ENCODE measurements around the gene CLIC5.

The CLIC5 gene

GRCh38 chr6:45880676-45881075, 135.0 kb downstream of the CLIC5 start:
- Histone ChIP-seq H3K9me3 (ENCODE audit: control insufficient read depth, low read length) (no peaks in the 10 kb centered on the region), H3K4me1 (ENCODE audit: control insufficient read depth, insufficient read depth, low read length) (no peaks in the 10 kb centered on the region), H3K27me3 (ENCODE audit: control insufficient read depth, insufficient read depth, low read length, poor library complexity, severe bottlenecking) (no peaks in the 10 kb centered on the region), H3K4me3 (ENCODE audit: insufficient read depth, low read depth, low read length) (no peak overlapping the region), H3K27ac (ENCODE audit: insufficient read depth, low read depth, low read length, poor library complexity, severe bottlenecking) (no peak overlapping the region), H3K36me3 (ENCODE audit: control insufficient read depth, insufficient read depth, low read length) (no peaks in the 10 kb centered on the region)
- 91 to 92% methylated on average over 6 of the region's 6 CpGs for WGBS, 2 experiments

- Histone ChIP-seq H3K27ac (ENCODE audit: insufficient read depth, low read depth, low read length, poor library complexity, severe bottlenecking) (peak overlapping the region; percentile 56), H3K4me3 (ENCODE audit: insufficient read depth, low read depth, low read length) (no peak overlapping the region), H3K4me1 (ENCODE audit: control insufficient read depth, insufficient read depth, low read length) (no peaks in the 10 kb centered on the region), H3K27me3 (ENCODE audit: control insufficient read depth, insufficient read depth, low read length, poor library complexity, severe bottlenecking) (no peaks in the 10 kb centered on the region), H3K9me3 (ENCODE audit: control insufficient read depth, low read length) (no peaks in the 10 kb centered on the region), H3K36me3 (ENCODE audit: control insufficient read depth, insufficient read depth, low read length) (no peaks in the 10 kb centered on the region)
- WGBS, 2 experiments: 79% methylated on average over 5 of the region's 5 CpGs
Measured at GRCh38 chr6:45880159-45880558, 135.5 kb downstream of the CLIC5 start.

GRCh38 chr6:45877970-45878590, 137.6 kb downstream of the CLIC5 start:
- H3K27ac ChIP-seq (ENCODE audit: insufficient read depth, low read depth, low read length, poor library complexity, severe bottlenecking): no peak overlapping the region
- no peaks in the 10 kb centered on the region for H3K27me3 ChIP-seq (ENCODE audit: control insufficient read depth, insufficient read depth, low read length, poor library complexity, severe bottlenecking)
- H3K36me3 ChIP-seq (ENCODE audit: control insufficient read depth, insufficient read depth, low read length): no peaks in the 10 kb centered on the region
- WGBS, 2 experiments: 78 to 79% methylated on average over 5 of the region's 5 CpGs
- no peaks in the 10 kb centered on the region for H3K9me3 ChIP-seq (ENCODE audit: control insufficient read depth, low read length)
- no peak overlapping the region for H3K4me3 ChIP-seq (ENCODE audit: insufficient read depth, low read depth, low read length)
- H3K4me1 ChIP-seq (ENCODE audit: control insufficient read depth, insufficient read depth, low read length): no peaks in the 10 kb centered on the region

GRCh38 chr6:45872827-45873365, 142.8 kb downstream of the CLIC5 start:
- H3K27me3 ChIP-seq (ENCODE audit: control insufficient read depth, insufficient read depth, low read length, poor library complexity, severe bottlenecking): no peaks in the 10 kb centered on the region
- no peaks in the 10 kb centered on the region for H3K9me3 ChIP-seq (ENCODE audit: control insufficient read depth, low read length)
- no peaks in the 10 kb centered on the region for H3K4me1 ChIP-seq (ENCODE audit: control insufficient read depth, insufficient read depth, low read length)
- H3K27ac ChIP-seq (ENCODE audit: insufficient read depth, low read depth, low read length, poor library complexity, severe bottlenecking): no peak overlapping the region
- 92 to 93% methylated on average over 7 of the region's 7 CpGs for WGBS, 2 experiments
- H3K36me3 ChIP-seq (ENCODE audit: control insufficient read depth, insufficient read depth, low read length): no peaks in the 10 kb centered on the region
- no peak overlapping the region for H3K4me3 ChIP-seq (ENCODE audit: insufficient read depth, low read depth, low read length)

GRCh38 chr6:45870531-45870930, 145.1 kb downstream of the CLIC5 start:
- no peak overlapping the region for H3K4me3 ChIP-seq (ENCODE audit: insufficient read depth, low read depth, low read length)
- H3K27me3 ChIP-seq (ENCODE audit: control insufficient read depth, insufficient read depth, low read length, poor library complexity, severe bottlenecking): no peaks in the 10 kb centered on the region
- WGBS, 2 experiments: 89 to 95% methylated on average over 4 of the region's 4 CpGs
- H3K36me3 ChIP-seq (ENCODE audit: control insufficient read depth, insufficient read depth, low read length): no peaks in the 10 kb centered on the region
- no peaks in the 10 kb centered on the region for H3K9me3 ChIP-seq (ENCODE audit: control insufficient read depth, low read length)
- no peak overlapping the region for H3K27ac ChIP-seq (ENCODE audit: insufficient read depth, low read depth, low read length, poor library complexity, severe bottlenecking)
- H3K4me1 ChIP-seq (ENCODE audit: control insufficient read depth, insufficient read depth, low read length): no peaks in the 10 kb centered on the region

- 86 to 94% methylated on average over 2 of the region's 2 CpGs for WGBS, 2 experiments
- H3K36me3 ChIP-seq (ENCODE audit: control insufficient read depth, insufficient read depth, low read length): no peaks in the 10 kb centered on the region
- no peak overlapping the region for H3K27ac ChIP-seq (ENCODE audit: insufficient read depth, low read depth, low read length, poor library complexity, severe bottlenecking)
- H3K4me3 ChIP-seq (ENCODE audit: insufficient read depth, low read depth, low read length): no peak overlapping the region
- no peaks in the 10 kb centered on the region for H3K27me3 ChIP-seq (ENCODE audit: control insufficient read depth, insufficient read depth, low read length, poor library complexity, severe bottlenecking)
- H3K9me3 ChIP-seq (ENCODE audit: control insufficient read depth, low read length): no peaks in the 10 kb centered on the region
- no peaks in the 10 kb centered on the region for H3K4me1 ChIP-seq (ENCODE audit: control insufficient read depth, insufficient read depth, low read length)
Measured at GRCh38 chr6:45864651-45865050, 151.0 kb downstream of the CLIC5 start.

- Histone ChIP-seq H3K9me3 (ENCODE audit: control insufficient read depth, low read length) (no peaks in the 10 kb centered on the region), H3K4me3 (ENCODE audit: insufficient read depth, low read depth, low read length) (no peak overlapping the region), H3K4me1 (ENCODE audit: control insufficient read depth, insufficient read depth, low read length) (no peaks in the 10 kb centered on the region), H3K27ac (ENCODE audit: insufficient read depth, low read depth, low read length, poor library complexity, severe bottlenecking) (no peak overlapping the region), H3K36me3 (ENCODE audit: control insufficient read depth, insufficient read depth, low read length) (no peaks in the 10 kb centered on the region), H3K27me3 (ENCODE audit: control insufficient read depth, insufficient read depth, low read length, poor library complexity, severe bottlenecking) (no peaks in the 10 kb centered on the region)
- WGBS, 2 experiments: 89 to 98% methylated on average over 3 of the region's 3 CpGs
Measured at GRCh38 chr6:45858691-45859090, 157.0 kb downstream of the CLIC5 start.

- H3K27ac ChIP-seq (ENCODE audit: insufficient read depth, low read depth, low read length, poor library complexity, severe bottlenecking): no peak overlapping the region
- H3K27me3 ChIP-seq (ENCODE audit: control insufficient read depth, insufficient read depth, low read length, poor library complexity, severe bottlenecking): no peaks in the 10 kb centered on the region
- H3K36me3 ChIP-seq (ENCODE audit: control insufficient read depth, insufficient read depth, low read length): no peaks in the 10 kb centered on the region
- H3K4me1 ChIP-seq (ENCODE audit: control insufficient read depth, insufficient read depth, low read length): no peaks in the 10 kb centered on the region
- H3K9me3 ChIP-seq (ENCODE audit: control insufficient read depth, low read length): no peaks in the 10 kb centered on the region
- no peak overlapping the region for H3K4me3 ChIP-seq (ENCODE audit: insufficient read depth, low read depth, low read length)
- WGBS, 2 experiments: 95 to 97% methylated on average over 2 of the region's 2 CpGs
Measured at GRCh38 chr6:45857827-45858226, 157.8 kb downstream of the CLIC5 start.

- no peaks in the 10 kb centered on the region for H3K36me3 ChIP-seq (ENCODE audit: control insufficient read depth, insufficient read depth, low read length)
- no peaks in the 10 kb centered on the region for H3K4me1 ChIP-seq (ENCODE audit: control insufficient read depth, insufficient read depth, low read length)
- H3K4me3 ChIP-seq (ENCODE audit: insufficient read depth, low read depth, low read length): no peak overlapping the region
- H3K9me3 ChIP-seq (ENCODE audit: control insufficient read depth, low read length): no peaks in the 10 kb centered on the region
- WGBS, 2 experiments: 90 to 96% methylated on average over 2 of the region's 3 CpGs
- no peak overlapping the region for H3K27ac ChIP-seq (ENCODE audit: insufficient read depth, low read depth, low read length, poor library complexity, severe bottlenecking)
- H3K27me3 ChIP-seq (ENCODE audit: control insufficient read depth, insufficient read depth, low read length, poor library complexity, severe bottlenecking): no peaks in the 10 kb centered on the region
Measured at GRCh38 chr6:45855642-45856394, 159.8 kb downstream of the CLIC5 start.

GRCh38 chr6:45854149-45854742, 161.4 kb downstream of the CLIC5 start:
- no peaks in the 10 kb centered on the region for H3K27me3 ChIP-seq (ENCODE audit: control insufficient read depth, insufficient read depth, low read length, poor library complexity, severe bottlenecking)
- H3K27ac ChIP-seq (ENCODE audit: insufficient read depth, low read depth, low read length, poor library complexity, severe bottlenecking): no peak overlapping the region
- no peaks in the 10 kb centered on the region for H3K36me3 ChIP-seq (ENCODE audit: control insufficient read depth, insufficient read depth, low read length)
- 87 to 88% methylated on average over 10 of the region's 10 CpGs for WGBS, 2 experiments
- peaks cover 4% of the 10 kb centered on the region for H3K4me1 ChIP-seq (ENCODE audit: control insufficient read depth, insufficient read depth, low read length)
- no peak overlapping the region for H3K4me3 ChIP-seq (ENCODE audit: insufficient read depth, low read depth, low read length)
- no peaks in the 10 kb centered on the region for H3K9me3 ChIP-seq (ENCODE audit: control insufficient read depth, low read length)
